ENCODE results near the gene HS2ST1. TPM values are rescaled to one million over a fixed set of nuclear protein-coding genes. Genes with fewer than 3 reads are reported as not detected.

The HS2ST1 gene
- total and polyA plus RNA-seq, 12 donors = 2.4 to 21.4 (median 13.6) TPM

DNA sequence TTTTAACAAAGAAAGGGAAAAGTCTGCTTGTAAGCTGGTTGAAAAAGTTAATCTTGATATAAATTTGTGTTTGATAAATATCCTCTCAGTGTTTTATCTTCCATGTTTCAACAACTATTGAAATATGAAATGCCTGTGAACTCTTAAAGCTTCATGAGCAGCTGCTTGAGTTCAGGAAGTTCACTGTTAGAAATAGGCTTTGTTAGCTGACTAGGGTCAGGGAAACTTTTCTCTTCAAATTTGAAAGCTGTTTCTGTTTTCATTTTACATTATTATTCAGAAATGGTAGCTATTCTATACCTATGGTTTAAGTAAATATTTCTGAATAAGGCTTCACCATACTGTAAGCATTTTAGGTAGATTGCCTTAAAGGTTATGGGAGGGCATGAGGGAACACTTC lies 191.7 kb downstream of the HS2ST1 start:
- H3K4me1 ChIP-seq = peaks cover 0 to 6% (median 0%) of the 10 kb centered on the region in 9 donors
- no peak for ATAC-seq
- no peak for TF ChIP-seq CTCF (IDR thresholded peaks at IDR 0.05)
- no peak overlapping the region for H3K27ac ChIP-seq
- intact Hi-C loops (cut with DNase I) = no loop called here
- peaks cover 0 to 11% (median 0%) of the 10 kb centered on the region in 9 donors for H3K36me3 ChIP-seq
- no peak overlapping the region for H3K4me3 ChIP-seq
- DNase-seq = no peak
- H3K27me3 ChIP-seq = no peaks in the 10 kb centered on the region
- H3K9me3 ChIP-seq = peaks cover 0 to 3% (median 0%) of the 10 kb centered on the region in 11 donors

DNA sequence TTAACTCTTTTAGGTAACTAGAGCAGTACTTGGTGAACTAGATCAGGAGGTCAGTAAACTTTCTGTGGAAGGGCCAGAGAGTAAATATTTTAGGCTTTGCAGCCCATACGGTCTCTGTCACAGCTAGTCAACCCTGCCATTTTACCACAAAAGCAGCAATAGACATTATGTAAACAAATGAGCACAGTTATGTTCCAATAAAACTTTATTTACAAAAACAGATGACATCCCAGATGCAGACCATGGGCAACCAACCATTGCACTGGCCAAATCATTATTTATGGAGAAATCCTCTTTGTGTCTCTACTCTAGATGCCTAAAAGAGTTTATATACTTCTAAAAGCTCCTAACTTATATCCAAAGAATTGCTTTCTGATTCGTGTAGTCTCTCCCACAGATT lies 192.4 kb downstream of the HS2ST1 start:
- H3K4me1 ChIP-seq = peaks cover 0 to 13% (median 0%) of the 10 kb centered on the region in 9 donors
- ATAC-seq (no peak), DNase-seq (no peak)
- no peak for TF ChIP-seq CTCF (IDR thresholded peaks at IDR 0.05)
- no peaks in the 10 kb centered on the region for H3K9me3 ChIP-seq
- 91 to 93% methylated on average over 2 of the region's 2 CpGs for WGBS, 2 donors
- no peaks in the 10 kb centered on the region for H3K27me3 ChIP-seq
- intact Hi-C loops (cut with DNase I) = loop anchor here in 1 of 10 donors (1.0 kb wide), 1 partner anchor 11 kb away; no protein-coding TSS in a partner anchor
- H3K27ac ChIP-seq = no peak overlapping the region
- H3K36me3 ChIP-seq = peaks cover 0 to 11% (median 0%) of the 10 kb centered on the region in 9 donors
- no peak overlapping the region for H3K4me3 ChIP-seq

DNA sequence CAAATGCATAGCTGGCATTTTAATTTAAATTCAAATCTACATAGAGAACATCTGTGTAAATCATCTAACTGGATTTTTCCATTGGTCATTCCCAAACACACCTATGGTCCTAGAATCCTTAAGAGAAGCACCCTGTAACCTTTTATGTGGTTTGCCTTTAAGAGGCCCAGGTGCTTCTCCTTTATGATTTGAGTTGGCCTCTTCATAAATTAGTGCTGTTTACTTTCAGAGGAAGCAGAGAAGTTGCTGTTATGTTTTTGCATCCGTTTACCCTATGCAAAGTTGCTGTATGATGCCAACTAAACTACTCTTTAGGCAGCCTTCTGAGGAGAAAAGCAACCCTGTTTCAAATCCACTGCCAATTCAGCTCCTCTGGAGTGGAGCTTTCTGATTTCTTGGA lies 193.8 kb downstream of the HS2ST1 start:
- Histone ChIP-seq H3K9me3 (no peaks in the 10 kb centered on the region), H3K36me3 (peaks cover 0 to 11% (median 0%) of the 10 kb centered on the region in 9 donors), H3K4me3 (no peak overlapping the region), H3K4me1 (peaks cover 0 to 24% (median 0%) of the 10 kb centered on the region in 9 donors), H3K27ac (no peak overlapping the region), H3K27me3 (no peaks in the 10 kb centered on the region)
- TF ChIP-seq CTCF (IDR thresholded peaks at IDR 0.05) = no peak
- no peak for ATAC-seq
- WGBS, 2 donors = 80 to 88% methylated on average over 1 of the region's 1 CpG
- no peak for DNase-seq
- intact Hi-C loops (cut with DNase I) = no loop called here

DNA sequence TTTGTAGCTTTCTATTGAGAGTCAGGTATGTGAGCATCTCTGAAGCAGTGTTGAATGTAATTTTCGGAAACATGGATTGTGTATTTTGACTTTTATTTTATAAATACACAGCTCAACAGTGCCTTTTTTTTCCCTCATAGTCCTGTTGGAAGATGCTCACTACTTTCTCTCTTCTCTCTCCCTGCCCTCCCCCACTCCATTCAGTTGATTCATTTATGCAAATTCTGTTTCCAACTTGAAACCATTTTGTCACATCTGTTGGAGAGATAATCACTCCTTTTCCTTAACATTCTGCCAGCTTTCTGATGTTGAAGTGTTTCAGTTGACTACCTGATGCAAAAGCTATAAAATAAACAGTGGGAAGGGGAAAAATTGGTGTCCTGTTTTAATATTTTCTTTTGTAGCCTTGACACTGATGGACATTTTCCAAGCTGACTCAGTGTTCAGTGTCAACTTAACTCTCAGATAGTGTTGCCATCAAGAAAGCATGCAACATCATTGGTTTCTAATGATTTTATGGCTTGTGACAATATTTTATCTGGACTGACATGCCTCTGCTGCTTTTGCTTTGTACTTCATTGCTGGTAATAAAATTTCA lies 194.5 kb downstream of the HS2ST1 start:
- 94 to 96% methylated on average over 1 of the region's 1 CpG for WGBS, 2 donors
- ATAC-seq = no peak

More for the DNA sequence above, 194.5 kb downstream of the HS2ST1 start:
- no peak for DNase-seq
- Histone ChIP-seq H3K36me3 (peaks cover 0 to 11% (median 0%) of the 10 kb centered on the region in 9 donors), H3K27me3 (no peaks in the 10 kb centered on the region), H3K4me3 (no peak overlapping the region), H3K9me3 (no peaks in the 10 kb centered on the region), H3K4me1 (peaks cover 0 to 29% (median 0%) of the 10 kb centered on the region in 9 donors), H3K27ac (no peak overlapping the region)
- TF ChIP-seq CTCF (IDR thresholded peaks at IDR 0.05) = no peak
- intact Hi-C loops (cut with DNase I) = no loop called here

All from heart right ventricle (tissue), 16 donors.